ENCODE measurements around the gene DRAXIN.

DRAXIN gene

DNA sequence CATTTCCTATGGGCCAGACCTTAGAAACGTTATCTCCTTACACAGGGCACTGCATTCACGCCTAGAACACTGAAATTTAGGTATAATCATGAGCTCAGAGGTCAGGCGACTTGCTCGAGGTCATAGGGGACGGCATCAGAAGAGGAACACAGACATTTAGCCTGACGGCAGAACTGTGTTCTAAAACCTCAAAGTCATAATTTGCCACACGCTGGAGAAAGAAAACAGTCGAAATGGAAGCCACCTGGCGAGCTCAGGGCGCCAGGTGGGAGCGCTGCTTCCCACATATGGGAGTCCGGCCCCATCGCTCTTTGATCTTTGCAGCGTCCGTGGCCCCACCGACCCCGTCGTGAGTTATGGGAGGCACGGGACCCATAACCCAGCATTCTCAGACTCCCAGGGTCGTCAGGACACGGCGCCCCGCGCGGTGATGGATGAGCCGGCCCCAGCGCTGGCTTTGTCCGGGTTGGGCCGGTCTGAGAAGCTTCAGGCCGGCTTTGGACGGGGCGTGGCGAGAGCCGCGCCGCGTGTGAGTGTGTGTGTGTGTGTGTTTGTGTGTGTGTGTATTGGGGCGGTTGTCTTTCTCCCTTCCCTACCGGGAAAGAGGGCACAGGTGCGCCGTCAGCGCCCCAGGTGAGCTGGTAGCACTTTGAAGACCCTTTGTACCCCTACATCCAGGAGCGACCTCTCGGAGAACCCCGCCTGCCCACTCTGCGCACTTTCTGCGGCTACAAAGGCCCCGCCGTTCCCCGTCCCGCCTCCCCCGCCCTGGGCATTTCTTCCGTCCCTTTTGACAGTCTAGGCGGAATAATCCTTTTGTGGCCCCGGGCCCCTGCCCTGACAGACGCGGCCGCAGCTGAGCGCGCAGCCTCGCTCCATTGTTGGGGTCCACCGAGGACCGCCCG, 861 bp upstream of the DRAXIN start:
- DNase-seq: no peak

DNA sequence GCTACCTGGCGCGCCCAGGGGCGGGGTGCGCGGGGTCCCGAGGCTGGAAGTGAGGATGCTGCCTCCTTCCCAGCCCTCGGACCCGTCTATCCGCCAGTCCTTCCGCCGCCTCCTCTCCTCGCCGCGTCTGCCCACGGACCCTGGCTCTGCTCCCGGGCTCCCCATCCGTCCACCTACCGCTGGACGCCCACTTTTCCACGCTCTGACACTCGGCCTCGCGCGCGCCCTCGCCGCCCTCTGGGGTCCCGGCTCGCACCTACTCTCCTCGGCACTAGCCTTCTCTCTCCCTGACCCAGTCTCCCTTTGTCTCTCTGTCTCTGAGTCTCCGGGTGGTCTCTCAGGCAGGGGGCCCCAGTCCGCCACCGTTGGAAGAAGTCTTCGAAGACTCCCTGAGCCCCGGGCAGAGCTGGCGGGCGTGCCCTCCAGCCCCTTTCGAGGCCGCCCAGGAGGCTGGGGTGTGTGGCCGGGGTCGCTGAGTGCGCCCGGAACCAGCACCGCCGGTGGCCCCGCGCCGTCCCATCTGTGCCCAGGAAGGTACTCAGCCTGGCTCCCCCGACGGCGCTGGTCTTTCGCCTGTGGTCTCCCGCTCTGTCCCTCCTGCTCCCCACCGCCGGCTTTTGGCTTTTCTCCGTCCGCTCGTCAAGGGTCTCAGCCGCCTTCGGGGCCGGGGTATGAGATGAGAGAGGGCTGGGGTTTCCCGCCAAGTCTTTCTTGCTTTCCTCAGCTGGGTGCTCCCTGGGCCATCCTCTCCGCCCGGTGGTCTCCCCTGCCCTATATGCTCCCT, 610 bp downstream of the DRAXIN start:
- no peak for DNase-seq

DNA sequence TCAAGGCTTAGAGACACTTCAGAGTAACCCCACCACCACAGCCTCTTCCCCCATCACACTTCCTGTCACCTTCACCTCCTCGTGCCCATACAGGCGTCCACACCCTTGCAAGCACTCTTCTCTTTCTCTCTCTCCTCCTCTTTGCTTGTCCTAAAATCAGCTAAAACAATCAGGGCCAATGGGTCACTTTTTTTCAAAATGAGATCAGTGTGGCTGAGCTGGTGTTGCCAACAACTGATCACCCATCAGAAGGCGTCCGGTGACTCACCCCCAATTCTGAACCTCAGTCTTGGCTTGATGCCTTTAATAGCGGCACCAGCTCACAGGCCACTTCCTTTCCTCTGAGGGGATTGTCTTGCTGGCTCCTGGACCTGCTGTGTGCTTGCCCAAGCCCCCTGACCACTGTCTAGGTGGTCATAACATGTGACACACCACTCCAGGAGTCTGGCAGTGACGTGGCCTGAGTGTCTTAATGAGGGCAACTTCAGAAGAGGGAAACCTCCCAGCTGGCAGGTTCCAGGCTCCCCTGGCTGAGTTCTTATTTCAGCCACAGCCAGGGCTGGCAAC, 1.6 kb downstream of the DRAXIN start:
- peak; percentile 72 for DNase-seq

DNA sequence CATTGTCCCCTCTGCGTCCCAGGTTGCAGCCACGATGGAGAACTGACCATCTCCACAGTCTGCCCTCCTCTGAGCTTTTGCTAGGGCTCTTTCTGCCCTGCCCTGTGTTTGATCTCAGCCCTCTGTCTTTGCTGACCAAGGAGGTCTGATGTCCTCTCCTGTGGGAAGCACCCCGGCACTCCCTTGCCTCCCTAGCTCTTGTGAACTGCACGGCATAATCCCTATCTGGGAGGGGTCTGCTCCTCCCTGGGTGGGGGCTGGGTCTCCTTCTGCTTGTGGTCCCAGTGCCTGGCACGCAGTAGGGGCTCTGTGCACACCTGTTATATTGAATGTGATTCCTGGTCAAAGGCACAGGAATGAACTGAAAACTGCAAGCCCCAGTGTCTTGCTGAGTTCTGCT, 2.4 kb downstream of the DRAXIN start:
- DNase-seq: no peak

DNA sequence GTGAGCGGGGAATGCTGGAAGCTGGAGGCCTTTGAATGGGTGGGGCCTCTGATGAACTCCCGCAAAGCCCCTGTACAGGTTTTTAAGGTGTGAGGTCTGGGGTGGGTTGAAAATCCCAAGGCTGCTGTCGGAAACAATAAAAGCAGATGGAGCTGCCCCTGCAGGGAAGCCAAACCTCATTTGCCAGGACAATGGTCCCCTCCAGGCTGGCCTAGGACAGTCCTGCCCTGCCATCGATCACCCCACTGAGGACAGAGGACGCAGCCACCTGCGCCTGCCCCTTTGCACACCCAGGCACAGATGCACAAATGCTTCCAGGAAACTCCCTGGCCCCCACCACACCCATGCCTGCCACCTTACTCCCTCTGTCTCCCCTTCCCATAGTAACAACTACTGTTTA, 4.4 kb downstream of the DRAXIN start:
- DNase-seq: no peak

DNA sequence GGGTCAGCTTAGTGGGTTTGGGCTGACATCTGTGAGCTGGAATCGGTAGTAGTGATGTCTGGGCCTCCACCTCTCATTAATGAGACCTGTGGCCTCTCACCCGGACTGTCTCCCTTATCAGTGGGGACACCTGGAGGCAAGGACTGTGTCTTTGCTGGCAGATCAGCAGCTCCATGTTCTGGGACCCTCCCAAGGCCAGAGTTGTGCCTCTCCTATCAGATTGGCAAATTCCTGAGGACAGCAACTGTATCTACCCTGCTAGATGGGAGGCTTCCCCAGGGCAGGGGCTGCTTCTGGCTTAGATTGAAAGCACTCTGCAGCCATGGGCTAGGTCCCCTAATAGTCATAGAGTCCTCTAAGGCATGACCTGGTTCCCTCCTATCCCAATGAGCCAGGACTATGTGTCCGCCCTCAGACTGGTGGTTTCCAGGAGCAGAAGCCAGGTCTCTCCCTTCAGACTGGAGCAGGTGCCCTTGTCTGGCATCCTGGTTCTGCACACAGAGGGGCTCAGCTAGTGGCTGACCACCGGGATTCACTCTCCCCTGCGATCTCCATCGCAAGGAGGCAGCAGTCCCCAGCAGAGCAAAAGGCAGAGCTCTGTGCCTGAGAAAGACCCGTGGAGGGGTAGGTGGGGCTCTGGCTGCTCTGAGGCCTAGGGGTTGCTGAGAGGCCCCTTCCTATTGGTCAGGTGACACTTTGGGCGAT, 5.8 kb downstream of the DRAXIN start:
- DNase-seq: no peak

DNA sequence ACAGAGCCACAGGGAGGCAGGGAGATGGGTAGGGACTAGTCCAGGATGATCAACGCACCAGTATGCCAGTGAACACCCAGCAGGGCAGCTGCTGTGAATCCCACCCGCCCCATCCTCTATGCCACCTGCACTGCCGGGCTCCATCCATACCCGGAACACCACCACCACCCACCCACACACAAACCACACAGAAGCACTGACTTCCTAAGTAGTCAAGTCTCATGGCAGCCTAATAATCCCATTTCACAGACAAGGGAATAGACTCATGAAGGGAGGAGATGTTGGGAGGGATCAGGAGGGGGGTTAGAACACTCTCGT, 6.3 kb downstream of the DRAXIN start:
- no peak for DNase-seq

DNA sequence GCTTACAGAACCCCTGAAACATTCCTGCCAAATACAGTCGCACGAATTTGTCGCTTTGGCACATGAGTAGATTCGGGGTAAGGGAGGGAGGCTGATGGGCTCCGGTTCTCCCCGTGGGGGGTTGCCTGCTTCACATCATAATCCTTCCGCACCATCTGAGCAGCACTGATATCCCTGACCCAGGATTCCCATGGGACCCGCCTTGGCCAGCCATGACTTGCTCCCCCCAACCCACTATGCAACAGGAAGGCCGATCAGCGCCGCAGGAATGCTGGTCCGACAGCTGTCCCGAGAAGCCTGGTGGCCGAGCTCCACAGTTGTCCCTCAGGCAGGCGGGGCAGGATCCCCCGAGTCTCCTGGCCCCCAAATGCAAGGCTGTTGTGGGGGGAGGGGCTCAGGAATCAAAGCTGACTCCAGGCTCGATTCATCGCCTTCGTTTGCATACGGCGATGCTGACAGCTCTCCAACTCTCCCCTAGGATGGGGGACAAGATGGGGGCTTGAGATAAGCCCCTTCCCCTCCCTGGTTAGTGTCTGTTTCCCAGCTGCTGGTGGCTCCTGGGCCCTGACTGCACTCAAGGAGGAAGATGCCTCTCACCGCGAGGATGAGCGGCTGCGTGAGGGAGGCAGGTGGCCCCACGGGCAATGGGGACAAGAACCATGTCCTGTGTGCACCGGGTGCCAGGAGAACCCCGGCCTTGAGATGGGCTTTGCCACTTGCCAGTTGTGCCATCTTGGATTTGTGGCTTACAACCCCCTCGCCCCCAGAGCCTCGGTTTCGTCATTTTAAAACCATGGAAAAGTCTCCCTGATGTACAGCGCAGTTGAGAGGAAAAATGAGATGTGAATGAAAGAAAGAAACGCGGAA, 9.3 kb downstream of the DRAXIN start:
- no peak for DNase-seq

DNA sequence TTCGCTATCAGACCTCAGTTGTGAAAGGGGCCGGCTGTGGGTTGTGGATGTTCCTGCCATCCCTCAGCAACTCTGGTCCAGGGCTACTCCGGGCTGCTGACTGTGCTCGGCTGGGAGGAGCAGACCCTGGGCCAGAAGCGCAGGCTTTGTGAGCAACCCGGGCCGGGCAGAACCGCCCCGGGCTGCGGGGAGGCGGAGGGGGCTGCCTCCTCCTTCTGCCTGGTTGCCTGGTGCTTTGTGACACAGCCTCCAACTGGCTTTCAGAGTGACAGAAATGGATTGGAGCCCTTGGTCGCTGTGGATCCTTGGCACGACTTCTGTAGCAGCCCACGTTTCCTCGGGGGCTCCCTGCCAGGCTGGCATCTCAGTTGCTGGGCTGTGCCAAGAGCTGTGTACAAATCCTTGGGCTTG, 10.0 kb downstream of the DRAXIN start:
- no peak for DNase-seq

DNA sequence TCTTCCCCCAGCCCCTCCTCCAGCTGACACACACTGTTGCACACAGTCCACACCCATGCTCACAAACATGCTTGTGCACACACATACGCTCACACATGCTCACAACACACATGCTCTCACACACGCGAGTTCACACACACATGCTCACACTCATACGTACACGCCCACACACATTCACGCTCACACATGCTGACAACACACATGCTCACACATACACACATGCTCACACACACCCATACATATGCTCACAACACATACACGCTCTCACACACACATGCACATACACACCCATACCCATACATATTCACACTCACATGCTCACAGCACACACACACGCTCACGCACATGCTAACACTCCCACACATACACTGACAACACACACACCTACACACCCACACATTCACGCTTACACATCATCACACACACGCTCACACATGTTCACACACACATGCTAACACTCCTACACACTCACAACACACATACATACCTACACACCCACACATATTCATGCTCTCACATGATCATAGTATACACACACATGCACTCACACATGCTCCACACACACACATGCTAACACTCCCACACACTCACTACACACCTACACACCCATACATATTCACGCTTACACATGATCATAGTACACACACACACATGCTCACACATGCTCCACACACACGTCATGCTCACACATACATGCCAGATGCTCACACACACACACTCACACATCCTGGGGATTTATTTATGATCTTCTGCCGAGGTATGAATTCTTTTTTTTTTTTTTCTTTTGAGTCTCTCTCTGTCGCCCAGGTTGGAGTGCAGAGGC, 10.7 kb downstream of the DRAXIN start:
- DNase-seq: no peak

DNA sequence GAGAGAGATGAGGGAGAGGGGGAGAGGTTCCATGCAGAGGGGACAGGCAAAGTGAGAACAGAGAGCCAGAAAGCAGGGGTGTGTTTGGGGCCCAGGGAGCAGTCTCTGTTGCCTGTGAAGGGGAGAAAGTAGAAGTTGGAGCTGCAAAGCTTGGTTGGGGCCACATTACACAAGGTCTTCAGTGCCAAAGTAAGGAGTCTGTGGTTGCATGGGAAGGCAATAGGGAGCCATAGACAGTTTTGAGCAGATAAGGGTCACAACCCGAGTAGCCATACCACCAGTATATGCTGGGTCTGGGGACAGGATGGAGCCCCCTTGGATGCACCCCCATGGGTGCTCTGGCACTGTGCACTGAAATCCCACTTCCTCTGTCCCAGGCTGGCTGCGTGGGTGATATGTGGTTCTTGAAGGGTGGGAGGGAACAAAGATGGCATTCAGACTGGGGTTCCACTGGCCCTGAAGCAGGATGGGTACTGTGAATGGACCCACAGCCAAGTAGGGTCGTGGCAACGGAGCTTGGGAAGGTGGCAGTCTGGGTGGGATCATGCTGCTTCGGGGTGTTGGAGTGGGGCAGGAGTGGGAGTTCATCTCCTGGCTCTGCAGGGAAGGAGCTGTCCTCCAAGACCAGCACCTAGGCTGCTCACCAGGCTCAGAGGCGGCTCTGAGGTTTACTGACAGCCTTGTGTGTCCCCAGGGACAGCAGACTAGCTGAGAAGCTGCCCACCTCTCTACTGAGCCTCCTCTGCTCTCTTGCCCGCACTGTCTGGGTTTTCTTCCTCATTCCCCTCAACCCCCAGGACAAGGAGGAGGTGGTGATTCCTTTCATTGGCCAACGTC, 12.1 kb downstream of the DRAXIN start:
- no peak for DNase-seq

DNA sequence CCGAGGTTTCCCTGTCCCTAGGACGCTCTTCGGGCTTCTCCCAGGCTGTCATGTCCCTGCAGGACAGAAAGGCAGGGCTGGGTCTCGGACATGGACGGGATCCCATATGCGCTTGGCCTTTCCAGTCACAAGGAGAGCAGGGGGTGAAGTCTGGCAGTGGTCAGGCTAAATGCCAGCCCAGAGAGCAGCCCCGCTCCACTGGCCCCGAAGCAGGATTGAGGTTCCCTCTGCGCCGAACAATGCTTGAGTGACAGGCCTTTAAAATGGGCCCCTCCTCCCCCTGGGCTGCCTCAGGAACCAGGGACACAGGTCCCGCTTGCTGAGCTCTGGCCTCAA, 12.7 kb downstream of the DRAXIN start:
- DNase-seq: no peak

DNA sequence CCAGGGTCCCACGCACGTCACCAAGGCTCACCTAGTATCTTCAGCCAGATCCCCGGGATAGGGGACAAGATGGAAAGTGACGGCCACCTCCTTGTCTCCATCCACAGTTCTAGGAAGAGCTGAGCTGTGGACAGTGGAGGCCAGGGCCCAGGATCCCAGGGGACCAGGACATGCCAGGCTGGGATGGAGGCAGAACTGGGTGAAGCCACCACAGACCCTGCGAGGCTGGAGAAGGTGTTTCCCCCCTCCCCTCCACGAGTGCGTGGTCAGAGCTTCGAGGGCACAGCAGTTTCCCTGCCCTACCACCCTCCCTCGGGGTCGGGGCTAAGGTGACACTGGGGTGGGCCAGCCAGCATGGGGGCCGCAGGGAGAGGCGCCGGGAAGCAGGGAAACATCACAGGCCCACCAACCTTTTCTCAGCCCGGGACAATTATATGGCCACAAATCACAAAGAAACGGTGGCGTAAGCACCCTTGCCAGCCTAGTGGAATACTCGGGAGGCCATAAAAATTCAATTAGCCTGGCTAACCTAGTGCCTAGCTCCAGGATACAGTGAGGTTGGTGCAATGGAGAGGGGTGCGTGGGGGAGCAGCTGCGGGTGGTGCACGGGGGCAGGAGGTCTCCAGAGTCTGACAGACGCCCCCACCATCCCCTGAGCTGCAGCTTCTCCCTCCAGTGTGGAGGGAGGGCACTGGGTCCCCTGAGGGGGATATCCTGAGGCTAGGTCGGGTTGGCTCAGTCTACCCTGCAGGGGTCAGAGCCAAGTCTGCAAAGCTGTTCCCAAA, 13.4 kb downstream of the DRAXIN start:
- no peak for DNase-seq

DNA sequence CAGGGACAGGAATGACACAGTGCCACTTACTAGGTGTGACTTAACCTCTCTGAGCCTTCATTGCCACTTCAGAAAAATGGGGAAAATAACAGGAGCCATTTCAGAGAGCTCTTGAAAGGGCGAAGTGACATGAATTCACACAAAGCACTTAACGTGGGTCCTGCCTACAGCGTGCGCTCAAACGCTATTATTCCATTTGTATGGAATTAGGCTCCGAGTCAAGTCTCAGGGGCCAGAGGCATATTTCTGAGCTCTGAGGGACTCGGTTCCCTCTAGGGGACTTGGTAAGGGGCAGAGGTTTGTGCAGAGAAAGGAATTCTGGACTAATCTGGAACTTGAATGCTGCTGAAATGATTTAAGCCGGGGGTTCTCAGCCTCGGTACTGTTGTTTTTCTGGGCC, 14.1 kb downstream of the DRAXIN start:
- DNase-seq: no peak

DNA sequence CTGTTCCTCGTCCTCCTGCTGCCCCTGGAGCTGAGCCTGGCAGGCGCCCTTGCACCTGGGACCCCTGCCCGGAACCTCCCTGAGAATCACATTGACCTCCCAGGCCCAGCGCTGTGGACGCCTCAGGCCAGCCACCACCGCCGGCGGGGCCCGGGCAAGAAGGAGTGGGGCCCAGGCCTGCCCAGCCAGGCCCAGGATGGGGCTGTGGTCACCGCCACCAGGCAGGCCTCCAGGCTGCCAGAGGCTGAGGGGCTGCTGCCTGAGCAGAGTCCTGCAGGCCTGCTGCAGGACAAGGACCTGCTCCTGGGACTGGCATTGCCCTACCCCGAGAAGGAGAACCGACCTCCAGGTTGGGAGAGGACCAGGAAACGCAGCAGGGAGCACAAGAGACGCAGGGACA, 14.8 kb downstream of the DRAXIN start:
- no peak for DNase-seq

DNA sequence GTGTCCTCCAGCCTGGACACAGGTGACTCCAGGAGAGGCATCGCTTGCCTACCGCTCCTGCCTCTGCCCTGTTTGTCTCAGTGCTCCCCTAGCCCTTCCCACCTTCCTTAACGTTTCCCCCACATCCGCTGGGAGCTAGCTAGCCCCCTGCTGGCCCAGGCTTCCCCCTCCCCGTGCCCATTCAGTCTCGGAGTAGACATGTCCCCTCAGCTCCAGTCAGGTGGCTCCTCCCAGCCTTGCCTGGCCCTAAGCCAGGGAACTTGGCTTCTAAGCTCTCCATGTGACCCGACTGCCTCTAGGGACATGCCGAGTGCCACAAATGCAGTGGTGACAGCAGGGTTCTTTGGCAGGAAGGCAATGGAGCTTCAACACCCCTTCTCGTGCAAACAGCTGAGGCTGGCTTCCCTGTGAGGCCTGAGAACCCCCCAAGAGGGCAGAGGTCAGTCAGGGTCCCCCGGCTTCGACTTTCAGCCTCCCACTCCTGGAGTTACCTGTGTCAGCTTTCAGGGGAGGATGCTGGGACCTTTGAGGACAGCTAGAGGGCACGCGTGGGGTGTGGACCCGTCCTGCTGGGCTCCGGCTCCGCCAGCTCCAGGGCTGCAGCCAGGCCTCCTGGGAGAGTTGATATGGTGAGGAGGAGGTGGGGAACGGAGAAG, 16.2 kb downstream of the DRAXIN start:
- no peak for DNase-seq

DNA sequence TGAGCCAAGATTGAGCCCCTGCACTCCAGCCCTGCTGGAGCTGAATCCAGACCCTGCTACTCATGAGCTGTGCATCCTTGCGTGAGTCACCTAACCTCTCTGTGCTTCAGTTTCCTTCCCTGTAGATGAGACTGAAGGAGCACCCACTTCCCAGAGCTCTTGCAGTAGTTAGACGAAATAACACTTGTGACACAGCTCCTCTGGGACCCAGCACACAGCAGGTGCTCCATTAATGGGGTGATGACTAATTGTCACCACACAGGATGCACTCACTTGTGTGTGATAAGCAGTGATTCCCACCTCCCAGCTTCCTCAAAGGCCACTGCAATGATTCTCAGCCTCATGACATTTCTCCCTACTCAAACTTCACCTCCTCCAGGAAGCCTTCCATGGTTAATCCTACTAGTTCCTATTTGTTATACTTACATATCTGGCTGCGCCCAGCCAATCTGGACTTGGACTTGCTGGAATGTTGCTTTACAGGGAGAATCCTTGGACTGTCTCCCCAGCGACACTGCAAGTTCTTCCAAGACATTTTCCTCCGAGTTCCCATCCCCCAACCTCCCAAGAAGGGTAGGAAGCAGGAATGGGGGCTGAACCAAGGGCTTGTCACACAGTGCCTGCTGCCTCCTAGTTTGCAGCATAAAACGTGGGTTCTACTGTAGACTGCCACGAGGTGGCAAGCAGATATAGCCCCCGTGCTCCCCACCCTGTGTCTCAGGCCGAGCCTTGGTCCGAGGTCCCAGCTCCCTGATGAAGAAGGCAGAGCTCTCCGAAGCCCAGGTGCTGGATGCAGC, 17.2 kb downstream of the DRAXIN start:
- no peak for DNase-seq

DNA sequence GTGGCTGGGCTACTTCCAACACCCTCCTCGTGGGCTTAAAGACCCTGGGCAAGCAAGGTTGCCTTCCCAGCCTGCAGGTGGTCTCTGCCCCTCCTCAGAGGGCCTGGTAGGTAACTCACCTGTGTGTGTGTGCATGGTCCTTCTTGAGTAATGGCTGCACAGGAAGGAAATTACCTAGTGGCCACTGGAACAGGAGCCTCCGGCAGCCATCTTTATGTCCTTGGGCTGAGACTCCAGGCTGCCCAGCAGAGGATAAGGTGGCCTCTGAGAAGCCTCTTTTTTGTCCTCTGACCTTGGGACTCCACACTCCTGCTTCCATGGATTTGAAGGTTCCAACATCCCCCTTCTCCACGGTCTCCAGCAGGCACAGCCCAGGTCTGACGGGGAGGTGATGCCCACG, 20.0 kb downstream of the DRAXIN start:
- no peak for DNase-seq
